ENCODE results near the gene EPB41L2.
"Not testable (repeated sequence)": the region's sequence is repeated elsewhere in the genome, so short reads cannot be mapped to it uniquely, and the experiment has no call there.

The EPB41L2 gene

DNA sequence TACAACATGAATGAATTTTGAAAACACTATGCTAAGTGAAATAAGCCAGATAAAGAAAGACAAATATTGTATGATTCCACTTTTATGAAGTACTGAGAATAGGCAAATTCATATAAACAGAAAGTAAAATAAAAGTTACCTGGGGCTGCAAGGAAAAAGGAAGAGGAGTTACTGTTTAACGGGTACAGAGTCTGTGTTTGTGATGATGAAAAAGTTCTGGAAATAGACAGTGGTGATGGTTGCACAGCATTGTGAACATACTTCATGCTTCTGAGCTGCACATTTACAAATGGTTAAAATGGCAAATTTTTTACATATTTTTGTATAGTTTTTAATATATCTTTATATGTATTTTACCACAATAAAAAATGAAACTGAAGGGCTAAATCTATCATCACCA is 29.4 kb downstream of the EPB41L2 start:
- DNase-seq = no peak

DNA sequence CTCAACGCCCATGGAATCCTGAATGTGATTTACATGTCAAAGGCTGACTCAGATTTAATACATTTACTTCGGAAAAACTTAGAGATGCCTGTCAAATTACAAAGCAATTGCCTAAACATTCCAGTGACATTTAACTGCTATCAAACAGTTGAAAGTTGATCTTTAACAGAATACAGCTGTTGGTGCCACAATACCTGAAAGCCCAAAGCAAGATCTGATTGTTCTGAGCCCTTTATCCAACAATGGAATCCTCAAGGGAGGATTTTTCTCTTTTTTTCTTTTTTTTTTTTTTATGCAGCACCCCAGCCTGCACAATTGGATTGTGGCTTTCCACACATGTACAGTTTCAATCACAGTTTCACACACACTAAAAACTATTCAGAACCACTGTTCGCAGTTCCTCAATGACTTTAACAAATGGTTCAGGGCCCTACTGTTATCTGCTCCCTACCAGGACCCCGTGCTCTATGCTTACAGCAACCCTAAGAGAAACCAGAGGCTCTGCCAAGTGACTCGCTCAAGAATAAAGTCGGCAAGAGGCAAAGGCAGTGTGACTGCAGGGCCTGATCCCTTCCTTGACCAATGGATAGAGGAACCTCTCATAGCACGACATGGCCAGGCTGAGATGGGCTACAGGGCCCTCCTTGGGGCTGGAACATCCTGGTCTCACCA is 33.3 kb downstream of the EPB41L2 start:
- DNase-seq = no peak

DNA sequence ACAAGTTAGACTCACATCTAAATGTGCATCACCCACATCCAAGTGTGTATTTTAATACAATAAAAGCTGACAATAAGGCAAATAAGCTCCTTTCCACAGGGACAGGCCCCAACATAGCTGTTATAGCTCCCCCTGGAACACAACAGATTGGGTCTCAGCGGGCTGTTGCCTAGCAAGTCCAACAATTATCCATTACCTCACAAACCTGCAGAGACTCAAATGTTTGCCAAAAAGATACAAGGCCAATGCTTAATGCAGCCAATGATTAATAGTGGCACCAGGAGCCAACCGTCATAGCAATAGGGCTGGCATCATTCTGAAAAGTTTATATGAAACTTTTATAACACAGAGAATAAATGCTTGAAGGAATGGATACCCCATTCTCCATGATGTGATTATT is 35.7 kb downstream of the EPB41L2 start:
- DNase-seq = no peak

DNA sequence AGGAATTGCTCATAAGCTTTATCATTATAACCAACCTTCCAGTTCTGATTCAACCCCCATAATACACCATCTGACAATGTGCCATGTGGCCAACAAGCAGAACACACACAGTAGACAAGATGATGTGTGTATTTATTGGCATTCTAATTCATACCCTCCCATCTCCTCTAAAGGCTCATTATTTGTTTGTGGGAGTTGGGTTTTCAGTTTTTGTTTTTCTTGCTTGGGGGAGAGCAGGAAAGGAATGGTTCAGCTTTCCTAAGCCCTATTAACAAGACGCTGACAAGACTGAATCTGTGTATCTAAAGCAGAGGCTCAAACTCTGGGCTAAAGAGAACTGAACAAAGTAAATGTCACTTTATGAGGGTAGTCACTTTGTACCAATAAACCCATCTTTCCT is 36.8 kb downstream of the EPB41L2 start:
- DNase-seq = no peak

DNA sequence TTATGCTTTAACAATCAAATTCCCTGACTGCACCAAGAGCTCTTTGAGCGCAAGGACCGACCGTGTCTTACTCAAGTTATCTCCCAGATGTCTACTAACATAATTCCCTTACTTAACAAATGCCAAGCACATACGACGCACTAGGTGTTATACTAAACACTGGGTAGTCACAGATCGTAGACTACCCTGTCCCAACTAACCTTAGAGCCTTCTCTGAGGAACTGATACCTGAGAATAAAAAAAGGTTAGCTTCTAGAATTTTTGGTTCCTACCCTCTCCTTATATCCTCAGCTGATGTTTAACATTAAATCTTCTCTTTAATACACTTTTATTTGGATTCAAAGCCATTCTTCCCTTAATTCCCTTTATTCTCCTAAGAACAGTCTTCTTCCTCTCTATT is 38.5 kb downstream of the EPB41L2 start:
- no peak for DNase-seq

DNA sequence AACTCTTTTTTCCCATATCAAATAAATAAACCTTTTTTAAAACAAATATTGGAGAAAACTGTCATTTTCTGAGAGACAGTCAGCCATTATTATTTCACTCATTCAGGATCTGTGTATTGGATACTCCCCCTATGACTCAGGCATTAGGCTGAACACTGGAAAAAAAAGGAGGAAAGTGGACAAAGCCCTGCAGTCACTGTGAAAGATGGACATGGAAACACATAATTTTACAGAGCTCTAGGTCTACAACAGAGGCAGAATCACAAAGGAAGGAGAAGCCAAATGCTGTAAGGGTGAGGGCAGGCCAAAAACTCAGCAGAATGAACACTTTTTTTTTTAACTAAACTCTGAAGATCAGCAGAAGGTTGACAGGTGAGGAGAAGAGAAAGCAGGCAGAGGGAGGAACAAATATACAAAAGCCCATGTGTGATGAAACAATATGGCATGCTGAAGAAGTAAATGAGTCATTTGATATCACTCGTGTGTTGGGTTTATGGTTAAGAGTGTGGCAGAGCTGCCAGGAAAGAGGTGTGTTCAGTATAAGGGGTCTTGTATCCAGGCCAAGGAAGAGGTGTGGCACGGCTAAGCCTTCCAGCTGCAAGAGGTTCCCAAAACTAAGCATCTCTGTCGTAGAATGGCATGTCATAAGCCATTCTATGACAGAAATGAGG is 39.1 kb downstream of the EPB41L2 start:
- DNase-seq = no peak

DNA sequence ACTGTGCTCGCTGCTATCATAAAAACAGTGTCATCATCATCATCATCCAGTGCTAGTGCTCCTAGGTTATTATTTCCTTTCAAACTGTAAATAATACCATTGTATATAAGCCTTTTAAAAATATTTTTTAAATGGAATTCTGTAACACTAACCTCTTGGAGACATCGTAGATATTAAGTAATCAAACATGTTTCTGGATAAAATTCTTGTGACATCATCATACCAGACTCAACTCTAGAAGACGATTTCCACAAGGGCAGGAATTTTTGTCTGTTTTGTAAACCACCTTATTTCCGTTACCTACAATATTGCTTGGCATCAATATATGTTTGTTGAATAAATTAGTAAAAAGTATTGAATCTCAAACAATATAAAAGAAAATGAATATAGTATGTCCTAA is 40.4 kb downstream of the EPB41L2 start:
- DNase-seq = no peak

DNA sequence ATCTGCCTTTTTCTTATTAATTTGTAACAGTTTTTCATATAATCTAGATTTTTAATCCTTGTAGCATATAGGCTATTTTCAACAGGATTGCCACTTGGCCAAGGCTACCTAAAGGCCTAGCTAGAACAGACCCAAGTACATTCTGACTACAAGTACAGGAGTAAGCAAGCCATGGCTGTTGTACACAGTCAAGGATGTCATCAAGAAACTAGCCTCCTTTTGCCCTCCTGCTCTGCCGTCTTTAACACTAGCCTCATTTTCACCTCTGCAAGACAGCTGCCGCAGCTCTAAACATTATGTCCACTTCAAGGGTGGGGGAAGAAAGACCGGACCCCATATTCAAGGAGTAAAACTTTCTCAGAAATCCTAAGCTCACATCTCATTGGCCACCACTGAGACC is 45.1 kb downstream of the EPB41L2 start:
- DNase-seq = no peak

DNA sequence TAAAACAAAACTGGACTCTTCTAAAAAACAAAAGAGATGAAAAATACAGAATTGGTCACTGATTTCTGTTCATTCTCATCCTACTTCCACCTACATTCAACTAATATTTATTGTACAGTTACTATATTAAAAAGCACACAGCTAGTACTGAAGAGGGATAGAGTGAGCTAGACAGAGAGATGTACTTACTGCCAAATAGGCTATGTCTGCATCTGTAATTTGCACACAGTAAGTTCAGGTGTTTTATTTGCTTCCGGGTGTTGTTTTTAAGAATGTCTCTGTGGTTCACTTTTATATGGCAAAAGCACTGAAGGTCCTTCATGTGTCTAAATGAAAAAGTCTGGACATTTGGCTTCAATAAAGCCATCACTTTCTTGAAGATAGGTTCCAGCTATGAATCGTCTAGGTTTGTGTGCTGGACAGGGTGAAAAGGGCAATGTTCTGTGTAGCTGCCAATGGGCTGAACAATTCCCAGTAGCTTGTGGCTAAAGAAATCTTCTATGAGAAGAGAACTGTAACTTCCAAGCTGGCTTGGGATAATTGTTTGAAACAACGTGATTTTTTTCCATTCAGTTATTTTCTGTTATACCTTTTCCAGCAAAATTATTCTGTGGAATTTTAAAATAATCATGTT is 47.3 kb downstream of the EPB41L2 start:
- DNase-seq = no peak

DNA sequence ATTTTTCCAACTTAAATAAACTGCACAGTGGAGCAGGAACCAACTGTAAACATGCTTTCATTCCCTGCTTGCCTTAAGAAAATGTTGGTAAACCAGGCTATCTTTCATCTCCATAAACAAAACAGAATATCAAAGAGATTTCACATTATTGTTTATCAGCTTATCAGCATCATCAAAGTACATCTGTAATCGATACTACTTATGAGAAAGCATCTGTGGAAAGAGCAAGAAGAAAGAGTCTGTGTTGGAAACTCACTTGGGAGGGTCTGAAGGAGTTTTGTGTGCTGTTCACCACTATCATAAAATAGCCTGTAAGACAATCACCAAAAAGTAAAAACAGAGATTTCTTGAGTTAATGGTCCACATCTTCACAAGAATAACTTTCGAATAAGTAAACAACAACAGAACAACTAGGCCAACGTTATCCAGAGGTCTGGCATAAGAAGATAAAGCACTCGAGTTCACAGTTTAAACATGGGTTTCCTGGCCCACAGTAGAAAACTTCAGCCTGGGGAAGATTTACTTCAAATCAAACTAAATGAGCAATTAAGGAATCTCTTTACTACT is 47.9 kb downstream of the EPB41L2 start:
- no peak for DNase-seq

DNA sequence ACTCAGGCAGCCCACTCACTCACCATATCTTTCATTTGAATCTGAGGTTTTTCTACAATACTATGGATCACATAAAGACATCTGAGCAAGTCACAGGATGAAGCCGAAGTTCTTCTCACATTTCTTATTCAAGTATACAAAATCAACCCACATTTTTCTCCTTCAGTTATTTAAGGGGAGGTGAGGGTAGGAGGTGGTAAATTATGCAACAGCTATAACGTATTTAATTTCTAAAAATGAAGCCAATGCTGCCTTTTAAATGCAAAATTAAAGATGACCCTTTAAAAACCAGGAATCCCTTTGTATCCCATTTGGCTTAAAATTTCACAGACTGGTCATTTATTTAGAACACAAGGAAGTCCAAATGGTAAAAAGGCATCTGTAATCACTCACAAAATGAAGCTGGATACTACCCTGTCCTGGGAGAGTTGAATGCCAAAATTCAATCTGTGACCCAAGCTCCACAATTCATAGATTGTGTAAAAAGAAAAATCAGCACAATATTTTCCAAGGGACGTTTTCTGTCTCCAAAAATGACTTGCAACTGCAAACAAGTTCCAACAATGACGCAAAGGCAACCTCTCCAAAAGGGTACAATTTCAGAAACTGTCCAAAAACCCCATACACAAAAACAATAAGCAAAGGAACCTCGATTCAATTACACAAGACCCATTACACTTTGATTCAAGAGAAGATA is 48.8 kb downstream of the EPB41L2 start:
- no peak for DNase-seq

DNA sequence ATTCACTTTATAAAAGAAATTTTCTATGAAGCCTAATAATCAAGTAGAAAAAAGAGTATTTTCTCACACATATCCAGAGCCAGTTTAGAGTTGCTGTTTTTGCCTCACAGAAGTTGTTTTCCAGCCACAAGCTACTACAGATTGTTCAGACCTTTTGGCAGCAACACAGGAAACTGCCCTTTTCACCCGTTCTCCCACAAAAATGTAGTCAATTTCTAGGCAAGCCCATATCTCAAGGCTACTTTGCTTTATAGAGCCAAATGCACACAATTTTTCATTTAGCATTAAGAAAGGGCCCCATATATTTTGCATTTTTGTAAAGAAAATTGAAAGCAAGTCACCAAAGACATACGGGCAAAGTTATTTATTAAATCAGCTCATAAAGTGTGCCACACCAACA is 49.5 kb downstream of the EPB41L2 start:
- no peak for DNase-seq

DNA sequence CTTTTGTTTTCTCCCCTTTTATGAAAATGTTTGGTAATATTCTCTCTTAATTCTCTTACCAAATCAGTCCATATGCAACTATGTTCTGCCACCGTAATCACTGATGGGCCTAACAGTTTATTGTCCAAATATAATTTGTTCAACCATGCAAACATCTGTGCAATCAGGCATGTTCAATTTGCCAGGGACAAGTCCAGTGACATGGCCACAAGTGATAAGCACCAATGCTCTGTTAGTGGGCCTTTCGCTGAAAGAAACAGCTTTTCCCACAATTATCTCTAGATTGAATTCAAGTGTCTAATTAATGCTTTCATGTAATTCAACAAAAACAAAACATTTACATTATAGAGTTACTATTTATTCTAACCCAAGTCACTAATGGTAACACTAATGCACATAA is 53.3 kb downstream of the EPB41L2 start:
- DNase-seq = no peak

DNA sequence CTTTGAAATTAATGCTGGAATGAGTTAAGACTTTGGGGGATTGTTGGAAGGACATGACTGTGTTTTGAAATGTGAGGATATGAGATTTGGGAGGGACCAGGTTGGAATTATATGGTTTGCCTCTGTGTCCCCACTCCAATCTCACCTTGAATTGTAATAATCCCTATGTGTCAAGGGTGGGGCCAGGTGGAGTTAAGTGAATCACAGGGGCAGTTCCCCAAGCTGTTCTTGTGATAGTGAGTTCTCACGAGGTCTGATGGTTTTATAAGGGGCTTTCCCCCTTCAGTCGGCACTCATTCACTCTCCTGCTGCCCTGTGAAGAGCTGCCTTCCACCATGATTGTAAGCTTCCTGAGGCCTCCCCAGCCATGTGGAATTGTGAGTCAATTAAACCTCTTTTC is 54.1 kb downstream of the EPB41L2 start:
- DNase-seq = not testable (repeated sequence)

DNA sequence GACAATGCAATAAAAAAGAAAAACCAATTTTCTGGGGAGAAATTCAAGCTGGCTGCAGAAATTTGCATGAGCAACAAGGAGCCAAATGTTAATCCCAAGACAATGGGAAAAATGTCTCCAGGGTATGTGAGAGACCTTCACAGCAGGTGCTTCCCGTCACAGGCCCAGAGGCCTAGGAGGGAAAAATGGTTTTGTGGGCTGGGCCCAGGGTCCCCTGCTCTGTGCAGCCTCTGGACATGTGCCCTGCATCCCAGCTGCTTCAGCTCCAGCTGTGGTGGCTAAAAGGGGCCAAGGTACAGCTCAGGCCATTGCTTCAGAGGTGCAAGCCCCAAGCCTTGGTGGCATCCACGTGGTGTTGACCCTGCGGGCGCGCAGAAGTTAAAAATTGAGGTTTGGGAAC is 55.1 kb downstream of the EPB41L2 start:
- DNase-seq = not testable (repeated sequence)

DNA sequence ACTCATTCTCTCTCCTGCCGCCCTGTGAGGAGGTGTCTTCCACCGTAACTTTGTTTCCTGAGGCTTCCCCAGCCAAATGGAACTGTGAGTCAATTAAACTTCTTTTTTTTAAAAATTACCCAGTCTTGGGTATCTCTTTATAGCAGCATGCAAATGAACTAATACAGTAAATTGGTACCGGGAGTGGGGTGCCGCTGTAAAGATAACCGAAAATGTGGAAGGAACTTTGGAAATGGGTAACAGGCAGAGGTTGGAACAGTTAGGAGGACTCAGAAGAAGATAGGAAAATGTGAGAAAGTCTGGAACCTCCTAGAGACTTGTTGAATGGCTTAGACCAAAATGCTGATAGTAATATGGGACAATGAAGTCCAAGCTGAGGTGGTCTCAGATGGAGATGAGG is 55.8 kb downstream of the EPB41L2 start:
- DNase-seq = no peak

DNA sequence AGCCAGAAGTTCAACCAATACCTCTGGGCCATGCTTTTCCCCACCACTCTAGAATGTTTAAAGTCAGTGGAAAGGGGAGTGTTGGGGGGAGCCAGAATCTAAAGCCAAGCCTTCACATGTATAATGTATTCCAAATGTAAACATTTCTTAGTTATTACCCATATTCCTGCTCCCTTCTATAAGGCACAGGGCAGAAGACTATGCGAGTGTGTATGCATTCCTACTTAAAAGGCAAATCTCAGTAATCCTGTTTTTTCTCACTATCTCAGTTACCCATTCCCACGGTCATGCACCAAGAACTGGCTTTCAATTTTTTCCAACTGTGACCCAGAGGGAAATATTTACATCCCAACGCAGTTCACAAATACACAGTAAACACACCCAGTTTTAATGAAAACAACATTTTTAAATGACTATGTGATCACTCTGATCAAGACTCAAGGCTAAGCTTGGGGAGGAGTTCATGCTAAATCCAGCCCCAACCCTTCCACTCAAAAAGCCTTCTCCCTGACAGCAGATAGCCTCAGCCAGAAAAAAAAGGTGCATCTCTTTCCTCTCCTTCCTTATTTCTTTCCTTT is 57.5 kb downstream of the EPB41L2 start:
- DNase-seq = no peak

DNA sequence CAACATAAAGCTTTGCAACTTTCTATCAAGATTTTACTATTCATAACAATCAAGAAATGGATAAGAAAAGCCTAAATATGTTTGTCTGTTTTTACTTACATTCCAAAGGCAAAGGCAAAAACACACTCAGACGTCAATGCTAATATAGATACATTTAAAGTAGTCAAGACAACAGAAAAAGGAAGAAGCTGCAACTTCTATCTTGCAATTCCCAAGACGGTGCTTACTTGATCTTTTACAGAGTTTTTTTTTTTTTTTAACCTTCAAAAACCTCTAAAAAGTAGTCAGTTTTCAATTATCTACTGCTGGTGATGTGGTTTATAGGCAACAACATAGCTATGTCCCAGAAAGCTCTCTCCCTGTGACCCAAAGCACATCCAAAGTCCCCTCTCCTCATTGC is 58.1 kb downstream of the EPB41L2 start:
- no peak for DNase-seq

DNA sequence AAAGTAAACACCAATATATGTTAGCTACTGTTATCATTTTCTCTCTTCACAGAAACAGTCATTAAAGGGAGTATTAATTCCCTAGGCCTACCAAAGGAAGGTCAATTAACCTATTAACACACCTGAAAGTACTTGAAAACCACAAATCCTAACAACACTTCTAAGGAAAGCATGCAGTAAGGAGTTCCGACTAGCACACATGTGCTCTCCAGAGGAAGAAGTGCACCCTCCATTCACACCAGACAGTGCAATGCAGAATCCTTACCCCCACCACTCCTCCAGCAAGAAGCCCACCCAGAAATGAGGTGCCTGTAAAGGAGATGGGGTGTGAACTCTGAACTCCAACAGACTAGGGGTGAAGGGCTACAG is 58.7 kb downstream of the EPB41L2 start:
- DNase-seq = no peak

DNA sequence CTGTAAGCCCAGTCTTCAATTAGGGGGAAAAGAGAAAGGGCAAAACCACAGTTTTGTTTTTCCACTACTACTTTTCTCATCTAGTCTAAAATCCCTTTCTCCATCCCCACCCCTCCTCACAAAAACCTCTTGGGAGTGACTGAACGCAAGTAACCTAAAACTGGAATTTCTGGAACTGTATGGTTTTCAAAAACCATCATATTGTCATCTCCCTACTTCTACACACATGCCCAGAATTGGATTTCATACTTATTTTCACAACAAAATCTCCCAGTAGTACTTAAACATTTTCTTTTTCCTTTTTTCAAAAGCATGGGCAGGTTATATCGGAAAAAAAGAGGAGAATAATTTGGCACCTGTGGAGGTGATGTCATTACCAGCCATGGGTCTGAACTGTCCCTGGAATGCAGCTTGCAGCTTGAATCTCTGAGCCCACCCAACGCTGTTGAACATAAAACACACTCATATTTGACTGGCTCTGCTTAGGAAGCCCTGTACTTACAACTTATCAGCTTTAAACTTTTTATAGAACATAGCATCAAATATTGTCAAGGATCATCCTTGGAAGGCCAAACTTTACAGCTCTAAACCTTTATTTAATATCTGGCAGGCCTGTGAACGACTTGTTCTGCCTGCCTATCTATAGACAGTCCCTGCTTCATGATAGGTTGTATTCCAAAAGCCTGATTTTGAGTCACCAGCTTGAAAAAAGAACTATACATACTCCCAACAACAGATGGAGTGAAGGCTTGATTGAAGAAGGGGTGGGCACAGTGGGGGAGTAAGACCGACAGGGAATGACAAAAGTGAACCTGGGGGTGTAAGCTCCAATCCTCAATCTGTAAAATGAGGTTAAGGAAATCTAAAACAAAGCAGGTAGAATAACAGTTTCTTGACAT is 59.3 kb downstream of the EPB41L2 start:
- no peak for DNase-seq

DNA sequence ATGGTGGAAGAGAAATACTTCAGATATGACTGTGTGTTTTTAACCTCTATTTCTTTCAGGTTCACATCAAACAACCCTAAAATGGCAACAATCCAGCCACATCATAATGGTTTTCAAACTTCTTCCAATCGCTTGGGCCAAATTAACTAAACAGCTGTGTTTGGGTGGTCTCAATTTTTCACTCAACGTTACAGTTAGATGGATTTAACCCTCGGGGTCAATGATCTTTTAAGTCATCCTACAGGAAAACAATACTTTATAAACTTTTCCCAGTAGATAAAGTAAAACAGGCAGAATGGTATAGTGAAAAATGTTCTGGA is 60.4 kb downstream of the EPB41L2 start:
- DNase-seq = no peak

DNA sequence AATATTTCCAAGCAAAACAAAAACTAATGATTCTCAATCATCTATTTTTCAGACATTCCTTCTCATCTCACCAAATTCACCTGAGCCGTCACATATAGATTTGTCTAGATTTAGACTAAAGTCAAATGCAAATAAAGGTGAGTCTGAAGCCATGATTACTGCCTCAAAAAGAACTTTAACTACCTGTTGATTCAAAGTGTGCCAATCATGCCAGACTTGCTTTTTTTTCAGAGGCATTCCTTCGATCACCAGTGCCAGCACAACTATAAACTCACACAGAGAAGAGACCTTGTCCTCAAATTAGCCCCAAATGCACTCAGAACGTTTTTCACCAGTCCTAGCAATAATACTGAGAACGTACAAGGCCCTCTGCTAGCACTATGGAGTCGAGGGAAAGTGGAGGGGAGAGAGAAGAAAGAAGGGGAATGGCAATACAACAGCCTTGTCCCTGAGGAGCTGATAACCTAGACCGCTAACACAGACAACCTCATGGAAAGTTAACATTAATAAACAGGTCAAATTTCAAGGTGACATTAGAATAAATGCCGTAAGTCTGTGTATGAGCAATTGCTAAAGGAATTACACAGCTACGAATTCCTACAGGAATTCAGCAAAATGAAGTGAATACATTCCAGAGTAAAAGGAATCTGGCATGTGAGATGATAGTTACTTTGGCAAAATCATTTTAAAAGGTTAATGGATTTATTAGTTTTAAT is 60.9 kb downstream of the EPB41L2 start:
- no peak for DNase-seq
